Measurements from ENCODE around the gene PITPNM2. TPM values are rescaled to one million over a fixed set of nuclear protein-coding genes. Genes with fewer than 3 reads are reported as not detected.

The PITPNM2 gene
- total and polyA plus RNA-seq, 9 of the 15 experiments (the other 6 are each of a cell fraction or from before 2014, with no cell fraction given): 0.03 to 10.8 (median 2.9) TPM

- no peak for TF ChIP-seq ZNF740 (CRISPR knock-in tag; IDR thresholded peaks at IDR 0.05)
- TF ChIP-seq ZNF740 (tag; IDR thresholded peaks at IDR 0.05): no peak
- TF ChIP-seq NBN (IDR thresholded peaks at IDR 0.05; ENCODE audit: low read depth): peak; percentile 88
- no peak for TF ChIP-seq SAFB2 (IDR thresholded peaks at IDR 0.05; ENCODE audit: borderline replicate concordance, low read depth, low read length, severe bottlenecking)
- TF ChIP-seq E2F6 (IDR thresholded peaks at IDR 0.05; ENCODE audit: borderline replicate concordance in 1 of 2, extremely low read depth in 1 of 2, insufficient read depth in 1 of 2, insufficient read length in 1 of 2, low read depth in 1 of 2, low read length in 1 of 2, poor library complexity in 1 of 2, severe bottlenecking in 1 of 2): no peak
- no peak for TF ChIP-seq HDGF (IDR thresholded peaks at IDR 0.05)
- no peak for TF ChIP-seq PRMT5 (CRISPR knock-in tag; IDR thresholded peaks at IDR 0.05)
- TF ChIP-seq CHD1 (IDR thresholded peaks at IDR 0.05; ENCODE audit: low read length): no peak
- TF ChIP-seq STAT6 (CRISPR knock-in tag; IDR thresholded peaks at IDR 0.05): no peak
- TF ChIP-seq ZNF277 (CRISPR knock-in tag; IDR thresholded peaks at IDR 0.05; ENCODE audit: borderline replicate concordance): no peak
- no peak for TF ChIP-seq CC2D1A (IDR thresholded peaks at IDR 0.05)
- no peak; the same call in 1 of the 2 replicates for TF ChIP-seq TCF7 (IDR thresholded peaks at IDR 0.05; ENCODE audit: borderline replicate concordance)
- peak; percentile 94 for TF ChIP-seq CTBP1 (IDR thresholded peaks at IDR 0.05; ENCODE audit: borderline replicate concordance)
- no peak for TF ChIP-seq RBM22 (IDR thresholded peaks at IDR 0.05; ENCODE audit: low read depth, low read length, poor library complexity, severe bottlenecking)
- no peak for TF ChIP-seq HMG20A (CRISPR knock-in tag; conservative IDR thresholded peaks at IDR 0.05)
- TF ChIP-seq HDAC8 (tag; IDR thresholded peaks at IDR 0.05): no peak
- no peak for TF ChIP-seq HMGXB4 (CRISPR knock-in tag; IDR thresholded peaks at IDR 0.05)
- no peak for TF ChIP-seq PTRF (tag; IDR thresholded peaks at IDR 0.05)
- TF ChIP-seq GATAD2B (IDR thresholded peaks at IDR 0.05; ENCODE audit: borderline replicate concordance): peak; percentile 61; the same call in 1 of the 2 replicates
These were observed 24.4 kb downstream of the PITPNM2 start (continued) for GRCh38 chr12:123126294-123127181.

Measured in K562 (cell line).